GM18526 (cell line): ENCODE data around the gene COX10.
"Not testable (repeated sequence)": the region's sequence is repeated elsewhere in the genome, so short reads cannot be mapped to it uniquely, and the experiment has no call there.

Source experiments
- POLR2A ChIP-seq: IDR thresholded peaks from 3 replicates; pipeline ENCODE4 v1.6.1; 2011; ENCODE audit not compliant: insufficient read length; ENCODE audit errors: extremely low read depth

Gene COX10

GRCh38 chr17:14222611-14223010 is 153.3 kb downstream of the COX10 start:
- no peak for TF ChIP-seq POLR2A

GRCh38 chr17:14225254-14225980 is 156.1 kb downstream of the COX10 start:
- TF ChIP-seq POLR2A = no peak

GRCh38 chr17:14227052-14227451 is 157.7 kb downstream of the COX10 start:
- TF ChIP-seq POLR2A = no peak

- no peak for TF ChIP-seq POLR2A
Measured at GRCh38 chr17:14228903-14229302, 159.6 kb downstream of the COX10 start.

GRCh38 chr17:14236762-14237161 is 167.5 kb downstream of the COX10 start, which contains the start of gene CDRT15:
CDRT15 (minus strand) TSS chr17:14236862; CDS start chr17:14236833, 29 bp downstream.
- not testable (repeated sequence) for TF ChIP-seq POLR2A

GRCh38 chr17:14245002-14245401 is 175.7 kb downstream of the COX10 start:
- no peak for TF ChIP-seq POLR2A

GRCh38 chr17:14245629-14246028 is 176.3 kb downstream of the COX10 start:
- no peak for TF ChIP-seq POLR2A
